H1 (cell line): ENCODE measurements around the gene CAPN1. TPM values are rescaled to one million over a fixed set of nuclear protein-coding genes. Genes with fewer than 3 reads are reported as not detected.

Source experiments
- CTCF ChIA-PET: fragments of 300-600 bp; sonication (Branson Sonifier 250); formaldehyde crosslinking; loops from one replicate; lab custom pipeline; 2021; ENCODE audit not compliant: partially characterized antibody; lab: Charles Lee
- POLR2A ChIA-PET: fragments of 300-600 bp; sonication (Branson Sonifier 250); formaldehyde crosslinking; loops from one replicate; lab custom pipeline; 2021; ENCODE audit warnings: inconsistent platforms; ENCODE audit not compliant: partially characterized antibody; lab: Charles Lee
- DNase-seq, 2 experiments: peaks; one replicate each; pipeline versions ENCODE4 v3.0.0 to v3.0.0-alpha.2; 2010 to 2022; ENCODE audit warnings: low spot score in 2 of 2, low read depth in 1 of 2, mixed read lengths in 1 of 2
- FAIRE-seq: peaks from 2 replicates; lab custom pipeline; 2011; peaks lifted over from hg19 to GRCh38; lab: Jason Lieb, UNC
- H2AFZ ChIP-seq: 2 replicates; pipeline ENCODE4 v1.8.1; 2012; ENCODE audit warnings: low read length, inconsistent platforms
- H2AK5ac ChIP-seq: 2 replicates; pipeline ENCODE4 v1.6.1; 2013; ENCODE audit warnings: low read depth, low read length
- H2BK120ac ChIP-seq: replicated peaks from 2 replicates; pipeline ENCODE3; 2013; ENCODE audit warnings: low read depth, low read length, inconsistent platforms
- H2BK12ac ChIP-seq: 2 replicates; pipeline ENCODE4 v1.6.1; 2013; ENCODE audit warnings: low read depth, low read length
- H2BK15ac ChIP-seq: 2 replicates; pipeline ENCODE4 v1.6.1; 2013; ENCODE audit warnings: low read length
- H2BK20ac ChIP-seq: 2 replicates; pipeline ENCODE4 v1.6.1; 2013; ENCODE audit warnings: low read length
- H2BK5ac ChIP-seq: 2 replicates; pipeline ENCODE4 v1.6.1; 2013; ENCODE audit warnings: low read depth, low read length
- H3K14ac ChIP-seq: 2 replicates; pipeline ENCODE4 v1.6.1; 2013; ENCODE audit warnings: inconsistent platforms; ENCODE audit not compliant: insufficient read length
- H3K18ac ChIP-seq: 2 replicates; pipeline ENCODE4 v1.6.1; 2013; ENCODE audit warnings: low read length; ENCODE audit errors: extremely low read depth
- H3K23ac ChIP-seq: 2 replicates; pipeline ENCODE4 v1.6.1; 2013; ENCODE audit warnings: inconsistent platforms; ENCODE audit not compliant: insufficient read length
- H3K23me2 ChIP-seq: 2 replicates; pipeline ENCODE4 v1.6.1; 2013; ENCODE audit warnings: low read depth, low read length
- H3K27ac ChIP-seq: 2 replicates; pipeline ENCODE4 v1.6.1; 2011; ENCODE audit warnings: low read depth, low read length, inconsistent platforms
- H3K27me3 ChIP-seq, 4 experiments: replicated peaks in 1 of 4; 1 replicate in 1 of 4; 2 replicates in 3 of 4; pipeline versions ENCODE4 v1.6.1 to v1.8.1; 2011 to 2013; ENCODE audit warnings: low read length in 3 of 4, mild to moderate bottlenecking in 3 of 4, inconsistent platforms in 2 of 4, mixed read lengths in 2 of 4, moderate library complexity in 1 of 4; ENCODE audit not compliant: control insufficient read depth in 3 of 4, insufficient read depth in 3 of 4; ENCODE audit errors: extremely low read depth in 1 of 4
- H3K36me3 ChIP-seq, 4 experiments: 2 replicates each; pipeline versions ENCODE4 v1.6.1 to v1.8.1; 2011 to 2013; ENCODE audit warnings: mild to moderate bottlenecking in 4 of 4, low read length in 3 of 4, moderate library complexity in 2 of 4, control low read depth in 1 of 4, inconsistent platforms in 1 of 4; ENCODE audit not compliant: insufficient read depth in 4 of 4, control insufficient read depth in 2 of 4
- H3K4ac ChIP-seq: replicated peaks from 2 replicates; pipeline ENCODE3; 2013; ENCODE audit warnings: low read length, low read depth, mixed read lengths, inconsistent platforms; ENCODE audit not compliant: insufficient read length
- H3K4me1 ChIP-seq, 4 experiments: replicated peaks in 1 of 4; 1 replicate in 1 of 4; 2 replicates in 3 of 4; pipeline versions ENCODE4 v1.6.1 to v1.8.1; 2011 to 2013; ENCODE audit warnings: low read length in 3 of 4, inconsistent platforms in 2 of 4, mixed read lengths in 1 of 4; ENCODE audit not compliant: insufficient read depth in 4 of 4, control insufficient read depth in 3 of 4
- H3K4me2 ChIP-seq, 2 experiments: 2 replicates each; pipeline versions ENCODE4 v1.6.1 to v1.8.1; 2011 to 2013; ENCODE audit warnings: low read depth in 2 of 2, low read length in 2 of 2, control low read depth in 1 of 2, inconsistent platforms in 1 of 2, mild to moderate bottlenecking in 1 of 2; ENCODE audit not compliant: insufficient read depth in 1 of 2
- H3K4me3 ChIP-seq, 4 experiments: fragments of 200-600, 300-600 bp in 1 of 4; sonication (generic), shearing (Covaris generic), sonication (Bioruptor Twin) in 1 of 4; 2 replicates each; pipeline versions ENCODE4 v1.5.1 to v1.8.1; 2011 to 2016; ENCODE audit warnings: low read length in 4 of 4, low read depth in 3 of 4, control low read depth in 2 of 4, inconsistent platforms in 2 of 4, mild to moderate bottlenecking in 2 of 4, mixed read lengths in 1 of 4, moderate library complexity in 1 of 4; ENCODE audit not compliant: insufficient read depth in 2 of 4; ENCODE audit errors: extremely low read depth in 1 of 4
- H3K56ac ChIP-seq: replicated peaks from 2 replicates; pipeline ENCODE3; 2013; ENCODE audit warnings: low read depth, mild to moderate bottlenecking, mixed read lengths, low read length, inconsistent platforms; ENCODE audit not compliant: insufficient read length
- H3K79me1 ChIP-seq: 2 replicates; pipeline ENCODE4 v1.6.1; 2013; ENCODE audit warnings: low read depth, low read length, control low read depth
- H3K79me2 ChIP-seq, 2 experiments: 2 replicates each; pipeline versions ENCODE4 v1.6.1 to v1.8.1; 2012 to 2013; ENCODE audit warnings: low read length in 2 of 2, mild to moderate bottlenecking in 2 of 2, inconsistent platforms in 1 of 2; ENCODE audit not compliant: insufficient read depth in 2 of 2, control insufficient read depth in 1 of 2
- H3K9ac ChIP-seq, 4 experiments: replicated peaks in 1 of 4; 1 replicate in 1 of 4; 2 replicates in 3 of 4; pipeline versions ENCODE4 v1.6.1 to v1.8.1; 2011 to 2013; ENCODE audit warnings: low read depth in 3 of 4, low read length in 3 of 4, control low read depth in 2 of 4, mild to moderate bottlenecking in 2 of 4, moderate library complexity in 2 of 4, inconsistent platforms in 1 of 4; ENCODE audit errors: extremely low read depth in 1 of 4
- H3K9me3 ChIP-seq, 2 experiments: 2 replicates each; pipeline versions ENCODE4 v1.6.1 to v1.8.1; 2012 to 2013; ENCODE audit warnings: mild to moderate bottlenecking in 2 of 2, moderate library complexity in 2 of 2, control low read depth in 1 of 2, inconsistent platforms in 1 of 2, low read depth in 1 of 2, low read length in 1 of 2, mixed read lengths in 1 of 2; ENCODE audit not compliant: insufficient read depth in 2 of 2
- H4K20me1 ChIP-seq, 2 experiments: replicated peaks in 1 of 2; 2 replicates each; pipeline versions ENCODE3 to v1.8.1; 2011 to 2013; ENCODE audit warnings: inconsistent platforms in 2 of 2, low read length in 2 of 2, mild to moderate bottlenecking in 1 of 2; ENCODE audit not compliant: insufficient read depth in 2 of 2, control insufficient read depth in 1 of 2
- H4K5ac ChIP-seq: 2 replicates; pipeline ENCODE4 v1.6.1; 2013; ENCODE audit warnings: low read length, low read depth, mixed read lengths, inconsistent platforms; ENCODE audit not compliant: insufficient read length
- H4K8ac ChIP-seq: 2 replicates; pipeline ENCODE4 v1.8.0; 2013; ENCODE audit warnings: mild to moderate bottlenecking, moderate library complexity, low read length, inconsistent platforms; ENCODE audit not compliant: insufficient read depth; ENCODE audit errors: extremely low read depth
- H4K91ac ChIP-seq: replicated peaks from 2 replicates; pipeline ENCODE3; 2013; ENCODE audit warnings: low read length, mixed read lengths, inconsistent platforms; ENCODE audit not compliant: insufficient read length
- MAX ChIP-seq: IDR thresholded peaks from 2 replicates; pipeline ENCODE4 v1.6.1; 2012; ENCODE audit warnings: inconsistent platforms
- WGBS, 2 experiments: shearing (Covaris generic) in 1 of 2; methylation state at CpG; one replicate each; pipeline versions ENCODE4 v1.1.6 to v1.1.7; 2013 to 2015; ENCODE audit warnings: low lambda C conversion rate in 2 of 2, mixed read lengths in 2 of 2, inconsistent platforms in 1 of 2, low coverage in 1 of 2, missing lambda C conversion rate in 1 of 2; ENCODE audit not compliant: insufficient replicate concordance in 2 of 2, insufficient coverage in 1 of 2, insufficient read length in 1 of 2; ENCODE audit errors: extremely low coverage in 1 of 2, missing lambda C conversion rate in 1 of 2; 5-methylcytosine and 5-hydroxymethylcytosine counted together
- polyA plus RNA-seq, 7 experiments: library from polyadenylated mRNA; depleted of rRNA in 3 of 7; stranded (reverse) in 5 of 7; unstranded in 2 of 7; fragments of >200 nt in 5 of 7; fragments of 200-250 nt in 2 of 7; gene quantifications; 1 replicate in 5 of 7; 2 replicates in 1 of 7; 4 replicates in 1 of 7; pipeline versions ENCODE4 v1.2.1 to v1.2.3, GENCODE V29; 2011 to 2013; ENCODE audit warnings: missing spikeins in 2 of 7, mixed read lengths in 2 of 7
- total RNA-seq: library from RNA; stranded (reverse); fragmentation: NEBNext Ultra II Directional; extraction: Animal tissue kit (Norgen Biotek cat#: 25700); gene quantifications from 2 replicates; pipeline ENCODE4 v1.2.1, GENCODE V29; 2021

CAPN1 gene
- total and polyA plus RNA-seq, 2 of the 8 experiments (the other 6 are each of a cell fraction or from before 2014, with no cell fraction given), result 194 to 233 TPM

- Histone ChIP-seq H3K23ac (no peak overlapping the region), H2BK5ac (no peak overlapping the region), H3K14ac (no peak overlapping the region), H2BK15ac (no peak overlapping the region), H2AFZ (peak overlapping the region; percentile 91), H3K9ac (no peak overlapping the region), H3K4me1 (peaks cover 0 to 6% (median 1%) of the 10 kb centered on the region in 4 experiments; a peak in 2 of 7 replicates), H3K79me2 (no peaks in the 10 kb centered on the region), H3K27me3 (no peaks in the 10 kb centered on the region), H3K18ac (peak overlapping the region; percentile 60), H2AK5ac (no peak overlapping the region), H3K9me3 (no peaks in the 10 kb centered on the region), H4K91ac (no peak overlapping the region), H3K4me3 (no peak overlapping the region), H2BK20ac (no peak overlapping the region), H2BK120ac (no peak overlapping the region), H3K79me1 (no peaks in the 10 kb centered on the region), H3K56ac (no peak overlapping the region), H3K36me3 (no peaks in the 10 kb centered on the region), H2BK12ac (no peak overlapping the region), H3K4ac (no peak overlapping the region), H3K27ac (no peak overlapping the region), H3K23me2 (no peaks in the 10 kb centered on the region; the same call in 1 of the 2 replicates), H4K5ac (no peak overlapping the region), H4K8ac (no peak overlapping the region; the same call in 1 of the 2 replicates), H3K4me2 (no peak overlapping the region), H4K20me1 (no peaks in the 10 kb centered on the region)
- DNase-seq (no peak), FAIRE-seq (no peak)
- POLR2A ChIA-PET, result interaction anchor here (0.5 to 2.6 kb wide), 6 partner anchors 15 to 97 kb away, joined by 3 to 7 read pairs (median 3); no protein-coding TSS in a partner anchor
- CTCF ChIA-PET, result interaction anchor here (0.8 to 1.5 kb wide), 5 partner anchors 16 to 89 kb away, joined by 3 to 4 read pairs (median 4); partner anchors contain the start of gene CAPN1
- WGBS, 2 experiments, result 84% methylated on average over 31 of the region's 31 CpGs; no CpG with 5 or more reads in 1 of the 2 experiments
- peak; percentile 67; the same call in 1 of the 2 replicates for TF ChIP-seq MAX
Measured at GRCh38 chr11:65165410-65166317, 16.1 kb upstream of the CAPN1 start.
